ENCODE data around the gene ATP1A4. TPM values are rescaled to one million over a fixed set of nuclear protein-coding genes. Genes with fewer than 3 reads are reported as not detected.

Gene ATP1A4
- total RNA-seq, result under 1 TPM in 2 of 9 donors, not detected in 7; 0.46 to 0.96 TPM
- polyA plus RNA-seq, result under 1 TPM in 1 of 3 donors, not detected in 2; 0.17 TPM
- long read RNA-seq, donor 1, result 0 reads
- long read RNA-seq, donor 2, result 0 reads
- long read RNA-seq, donor 3, result 0 reads
- long read RNA-seq, donor 4, result 0 reads
- long read RNA-seq, donor 5, result 0 reads
- long read RNA-seq, donor 6, result 0 reads
- long read RNA-seq, donor 7, partial matches to known transcripts, result 0 of 1 reads
- long read RNA-seq, donor 7, other reads (novel, unspliced or antisense), result 0 of 1 reads
- long read RNA-seq, donor 8, result 0 reads
- long read RNA-seq, donor 9, partial matches to known transcripts, result 22 of 28 reads
- long read RNA-seq, donor 9, other reads (novel, unspliced or antisense), result 6 of 28 reads
- long read RNA-seq, donor 10, result 0 reads

DNA sequence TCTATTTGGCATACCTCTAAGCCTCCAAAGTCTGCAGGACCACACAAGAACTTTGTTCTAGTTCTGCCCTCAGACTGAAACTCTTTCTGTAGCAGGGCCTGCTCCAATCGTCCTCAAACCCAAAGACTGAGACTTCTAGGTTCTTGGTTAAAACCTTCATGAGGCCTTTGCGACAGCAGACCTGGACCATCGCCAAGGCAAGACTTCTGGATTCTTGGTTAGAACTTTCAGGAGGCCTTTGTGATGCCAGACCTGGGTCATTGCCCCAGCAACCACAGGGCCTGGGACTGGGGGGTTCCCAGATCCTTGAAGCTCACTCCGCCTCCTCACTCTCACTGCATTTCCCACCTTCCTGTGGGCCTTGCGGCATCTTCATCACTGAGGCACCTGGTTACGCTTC lies at the start of gene ATP1A4:
TSS of gene ATP1A4 (plus strand) at position 301 of the 400 bp plus-strand sequence. CDS start 438 bp downstream, outside the sequence.
- no peaks in the 10 kb centered on the region for H3K9me3 ChIP-seq (replicated peaks in 1 of 3)
- no peaks in the 10 kb centered on the region for H3K36me3 ChIP-seq (replicated peaks in 1 of 2)
- no peaks in the 10 kb centered on the region for H3K27me3 ChIP-seq
- peaks cover 0 to 5% of the 10 kb centered on the region in 2 donors for H3K4me1 ChIP-seq (replicated peaks in 1 of 2)
- H3K4me3 ChIP-seq, result no peak within 1 kb of the TSS
- 88 to 98% (median 91%) methylated on average over 5 to 6 of the region's 6 CpGs for WGBS, 4 donors
- DNase-seq, result no peak
- no peak within 1 kb of the TSS for H3K27ac ChIP-seq
- intact Hi-C loops (cut with DNase I), result no loop called here
- no peak for TF ChIP-seq POLR2A (IDR thresholded peaks at IDR 0.05)
- TF ChIP-seq, protein P1, sequence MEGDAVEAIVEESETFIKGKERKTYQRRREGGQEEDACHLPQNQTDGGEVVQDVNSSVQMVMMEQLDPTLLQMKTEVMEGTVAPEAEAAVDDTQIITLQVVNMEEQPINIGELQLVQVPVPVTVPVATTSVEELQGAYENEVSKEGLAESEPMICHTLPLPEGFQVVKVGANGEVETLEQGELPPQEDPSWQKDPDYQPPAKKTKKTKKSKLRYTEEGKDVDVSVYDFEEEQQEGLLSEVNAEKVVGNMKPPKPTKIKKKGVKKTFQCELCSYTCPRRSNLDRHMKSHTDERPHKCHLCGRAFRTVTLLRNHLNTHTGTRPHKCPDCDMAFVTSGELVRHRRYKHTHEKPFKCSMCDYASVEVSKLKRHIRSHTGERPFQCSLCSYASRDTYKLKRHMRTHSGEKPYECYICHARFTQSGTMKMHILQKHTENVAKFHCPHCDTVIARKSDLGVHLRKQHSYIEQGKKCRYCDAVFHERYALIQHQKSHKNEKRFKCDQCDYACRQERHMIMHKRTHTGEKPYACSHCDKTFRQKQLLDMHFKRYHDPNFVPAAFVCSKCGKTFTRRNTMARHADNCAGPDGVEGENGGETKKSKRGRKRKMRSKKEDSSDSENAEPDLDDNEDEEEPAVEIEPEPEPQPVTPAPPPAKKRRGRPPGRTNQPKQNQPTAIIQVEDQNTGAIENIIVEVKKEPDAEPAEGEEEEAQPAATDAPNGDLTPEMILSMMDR (IDR thresholded peaks at IDR 0.05), result no peak

- intact Hi-C loops (cut with DNase I), result loop anchor here in 1 of 2 donors (10.0 kb wide), 1 partner anchor 153 kb away; no protein-coding TSS in a partner anchor
- Histone ChIP-seq H3K9me3 (replicated peaks in 1 of 3) (no peaks in the 10 kb centered on the region), H3K4me3 (no peak overlapping the region), H3K27ac (peak overlapping the region in 1 of 5 donors; percentile 90), H3K36me3 (replicated peaks in 1 of 2) (no peaks in the 10 kb centered on the region), H3K4me1 (replicated peaks in 1 of 2) (peaks cover 10 to 11% of the 10 kb centered on the region in 2 donors), H3K27me3 (no peaks in the 10 kb centered on the region)
- DNase-seq, result no peak
- TF ChIP-seq POLR2A (IDR thresholded peaks at IDR 0.05), result no peak
- TF ChIP-seq, protein P1 (IDR thresholded peaks at IDR 0.05), result no peak
- WGBS, 4 donors, result 68 to 85% (median 76%) methylated on average over 9 of the region's 9 CpGs
Observed at GRCh38 chr1:160101717-160102522, 49.5 kb upstream of the ATP1A4 start.

GRCh38 chr1:160103658-160104408 lies 47.6 kb upstream of the ATP1A4 start:
- Histone ChIP-seq H3K4me1 (replicated peaks in 1 of 2) (peaks cover 0 to 10% of the 10 kb centered on the region in 2 donors), H3K27me3 (no peaks in the 10 kb centered on the region), H3K4me3 (no peak overlapping the region), H3K27ac (no peak overlapping the region), H3K36me3 (replicated peaks in 1 of 2) (no peaks in the 10 kb centered on the region), H3K9me3 (replicated peaks in 1 of 3) (no peaks in the 10 kb centered on the region)
- DNase-seq, result no peak
- WGBS, 4 donors, result 67 to 71% (median 69%) methylated on average over 6 of the region's 6 CpGs
- no peak for TF ChIP-seq POLR2A (IDR thresholded peaks at IDR 0.05)
- TF ChIP-seq, protein P1 (IDR thresholded peaks at IDR 0.05), result no peak
- intact Hi-C loops (cut with DNase I), result loop anchor here in 1 of 2 donors (10.0 kb wide), 1 partner anchor 151 kb away; no protein-coding TSS in a partner anchor
